ENCODE results near the gene TUBG2. TPM values are rescaled to one million over a fixed set of nuclear protein-coding genes. Genes with fewer than 3 reads are reported as not detected.
A peak's percentile ranks its signal among the peaks of the same experiment; 100 is the strongest.
"Not testable (repeated sequence)": the region's sequence is repeated elsewhere in the genome, so short reads cannot be mapped to it uniquely, and the experiment has no call there.

TUBG2 gene
- 1 to 10 TPM; 7.5 TPM for total RNA-seq

- no peak for TF ChIP-seq CTCF (IDR thresholded peaks at IDR 0.05)
- Mint-ChIP-seq H3K27me3 (peaks cover 5% of the 10 kb centered on the region), H3K4me3 (peak within 1 kb of the TSS; percentile 89), H3K36me3 (ENCODE audit: low read depth) (no peaks in the 10 kb centered on the region), H3K4me1 (ENCODE audit: low read depth) (peaks cover 19% of the 10 kb centered on the region), H3K27ac (peak within 1 kb of the TSS; percentile 79), H3K9me3 (peaks cover 4% of the 10 kb centered on the region)
- ChIA-PET CTCF (interaction anchor here (0.6 to 1.9 kb wide), 5 partner anchors 12 to 71 kb away, joined by 3 to 8 read pairs (median 3); no protein-coding TSS in a partner anchor), POLR2A (interaction anchor here (0.6 to 1.2 kb wide), 3 partner anchors 10 to 189 kb away, joined by 3 to 4 read pairs (median 3); no protein-coding TSS in a partner anchor)
- intact Hi-C loops (cut with micrococcal nuclease), result no loop called here
- ATAC-seq (peak; percentile 87), DNase-seq (peak; percentile 80)
Measured at GRCh38 chr17:42659079-42659931, at the start of gene TUBG2. TSS of gene TUBG2 (plus strand) at chr17:42659284. CDS start at chr17:42659504, 220 bp downstream.

- H3K27me3 Mint-ChIP-seq; ATAC-seq; intact Hi-C loops (cut with micrococcal nuclease); H3K9me3 Mint-ChIP-seq: not testable (repeated sequence)
- H3K27ac Mint-ChIP-seq, result peak overlapping the region; percentile 97
- peaks cover 29% of the 10 kb centered on the region for H3K36me3 Mint-ChIP-seq (ENCODE audit: low read depth)
- ChIA-PET POLR2A (interaction anchor here (0.6 to 2.0 kb wide), 7 partner anchors 8 to 224 kb away, joined by 3 to 12 read pairs (median 4); partner anchors contain the start of gene PSMC3IP), CTCF (interaction anchor here (0.9 to 3.3 kb wide), 6 partner anchors 8 to 388 kb away, joined by 3 to 33 read pairs (median 5); partner anchors contain the start of genes PSMC3IP and RPL27)
- H3K4me3 Mint-ChIP-seq, result peak overlapping the region; percentile 99
- peak; percentile 35 for DNase-seq
- H3K4me1 Mint-ChIP-seq (ENCODE audit: low read depth), result peaks cover 26% of the 10 kb centered on the region
Measured at GRCh38 chr17:42609814-42610801, 49.0 kb upstream of the TUBG2 start.

DNA sequence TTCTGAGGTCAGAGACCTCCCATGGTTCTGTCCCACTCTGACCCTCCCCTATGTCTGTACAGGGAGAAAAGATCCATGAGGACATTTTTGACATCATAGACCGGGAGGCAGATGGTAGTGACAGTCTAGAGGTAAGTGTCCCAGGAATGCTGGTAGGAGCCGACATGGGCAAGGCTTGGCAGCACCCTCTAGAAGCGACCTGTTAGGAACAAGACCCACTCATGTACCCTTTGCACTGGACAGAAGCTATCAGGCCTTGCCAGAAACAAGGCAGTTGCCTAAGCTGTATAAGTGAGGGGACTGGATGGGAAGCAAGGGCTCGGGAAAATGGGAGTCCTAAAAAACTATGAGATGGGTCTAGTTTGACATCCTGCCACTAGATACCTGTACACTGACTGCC is 47.1 kb upstream of the TUBG2 start:
- ATAC-seq (no peak), DNase-seq (no peak)
- H3K27me3 Mint-ChIP-seq, result no peaks in the 10 kb centered on the region
- H3K36me3 Mint-ChIP-seq (ENCODE audit: low read depth), result peaks cover 36% of the 10 kb centered on the region
- no peak overlapping the region for H3K4me3 Mint-ChIP-seq
- H3K4me1 Mint-ChIP-seq (ENCODE audit: low read depth), result peaks cover 11% of the 10 kb centered on the region
- H3K27ac Mint-ChIP-seq, result no peak overlapping the region
- TF ChIP-seq CTCF (IDR thresholded peaks at IDR 0.05), result no peak
- ChIA-PET POLR2A (no interaction called here), CTCF (interaction anchor here (1.2 kb wide), 1 partner anchor 34 kb away, joined by 8 read pairs; the partner anchor contains the start of gene PSMC3IP)
- intact Hi-C loops (cut with micrococcal nuclease), result no loop called here
- H3K9me3 Mint-ChIP-seq, result no peaks in the 10 kb centered on the region

DNA sequence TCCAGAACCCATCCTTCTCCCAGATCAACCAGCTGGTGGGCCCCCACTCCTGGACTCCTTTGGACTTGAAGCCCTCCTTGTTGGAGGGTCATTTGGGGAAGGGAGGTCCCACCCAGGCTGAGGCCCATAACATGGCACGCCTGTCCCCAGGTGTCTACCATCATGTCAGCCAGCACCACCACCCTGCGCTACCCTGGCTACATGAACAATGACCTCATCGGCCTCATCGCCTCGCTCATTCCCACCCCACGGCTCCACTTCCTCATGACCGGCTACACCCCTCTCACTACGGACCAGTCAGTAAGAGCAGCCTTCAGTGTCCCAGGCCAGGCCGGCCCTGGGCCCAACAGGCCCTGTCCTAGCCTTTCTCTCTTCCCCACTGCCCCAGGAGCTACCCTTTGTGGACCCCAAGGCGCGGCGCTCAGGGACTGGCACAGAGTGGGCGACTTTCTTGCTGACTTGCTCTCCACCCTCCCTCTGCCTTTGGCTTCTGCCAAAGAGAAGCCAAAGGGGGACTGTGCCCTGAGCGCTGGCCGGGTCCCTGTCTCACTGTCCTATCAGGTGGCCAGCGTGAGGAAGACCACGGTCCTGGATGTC is 45.3 kb upstream of the TUBG2 start:
- CTCF ChIA-PET, result interaction anchor here (0.9 to 1.2 kb wide), 2 partner anchors 9 to 36 kb away, joined by 3 read pairs; partner anchors contain the start of gene PSMC3IP

More for the DNA sequence above, 45.3 kb upstream of the TUBG2 start:
- no peak for TF ChIP-seq CTCF (IDR thresholded peaks at IDR 0.05)
- Mint-ChIP-seq H3K9me3 (no peaks in the 10 kb centered on the region), H3K4me1 (ENCODE audit: low read depth) (peaks cover 9% of the 10 kb centered on the region), H3K27me3 (no peaks in the 10 kb centered on the region), H3K36me3 (ENCODE audit: low read depth) (peaks cover 36% of the 10 kb centered on the region), H3K27ac (no peak overlapping the region), H3K4me3 (no peak overlapping the region)
- intact Hi-C loops (cut with micrococcal nuclease), result no loop called here
- no peak for DNase-seq
- ATAC-seq, result no peak
- POLR2A ChIA-PET, result no interaction called here

Measured in activated CD8-positive, alpha-beta T cell treated with anti-CD3 and anti-CD28 coated beads for 36 hours (primary cell).